ENCODE measurements around the gene KIAA1958.

- TF ChIP-seq CTCF (IDR thresholded peaks at IDR 0.05) (no peak), POLR2A (IDR thresholded peaks at IDR 0.05) (no peak)
Observed at GRCh38 chr9:112669326-112669725, 182.7 kb downstream of the KIAA1958 start.

Measured in lower leg skin (tissue), 3 donors.